IMR-90 (cell line): ENCODE measurements around the gene ANTXR1. TPM values are rescaled to one million over a fixed set of nuclear protein-coding genes. Genes with fewer than 3 reads are reported as not detected.

Experiments used
- ATAC-seq: fragments of 200-7000 bp; cut with Tn5 transposase; 2 replicates; pipeline ENCODE4 v1.9.1; 2020; ENCODE audit warnings: low read depth, mild to moderate bottlenecking, moderate library complexity
- BruUV-seq: library from RNA; stranded (reverse); fragments of 400-500 nt; replicated peaks from 2 replicates; lab custom pipeline; 2021; lab: Mats Ljungman, UMichigan
- CTCF ChIA-PET: fragments of 300-600 bp; formaldehyde crosslinking; extraction: SDS; loops from one replicate; lab custom pipeline; 2021; ENCODE audit warnings: antibody characterized with exemption; lab: Yijun Ruan, JAX
- POLR2A ChIA-PET: fragments of 300-600 bp; sonication (Branson Sonifier 250); formaldehyde crosslinking; loops from one replicate; lab custom pipeline; 2022; ENCODE audit warnings: antibody characterized with exemption; ENCODE audit not compliant: unreplicated experiment; lab: Charles Lee
- DNase-seq: peaks from one replicate; pipeline ENCODE4 v3.0.0; 2013
- H2AFZ ChIP-seq: replicated peaks from 2 replicates; pipeline ENCODE3; 2013; ENCODE audit warnings: low read length, mild to moderate bottlenecking; ENCODE audit not compliant: poor library complexity
- H2AK5ac ChIP-seq: 2 replicates; pipeline ENCODE4 v1.6.1; 2013; ENCODE audit warnings: low read depth, low read length, inconsistent platforms
- H2AK9ac ChIP-seq: replicated peaks from 2 replicates; pipeline ENCODE3; 2013; ENCODE audit warnings: mild to moderate bottlenecking, low read depth, low read length, moderate library complexity; ENCODE audit not compliant: poor library complexity
- H2BK120ac ChIP-seq: 2 replicates; pipeline ENCODE4 v1.6.1; 2013; ENCODE audit warnings: low read depth, low read length, inconsistent platforms
- H2BK15ac ChIP-seq: 3 replicates; pipeline ENCODE4 v1.6.1; 2013; ENCODE audit warnings: low read depth, low read length, inconsistent platforms
- H2BK20ac ChIP-seq: 2 replicates; pipeline ENCODE4 v1.6.1; 2013; ENCODE audit warnings: low read depth, mild to moderate bottlenecking, inconsistent platforms, low read length, moderate library complexity
- H2BK5ac ChIP-seq: 2 replicates; pipeline ENCODE4 v1.6.1; 2013; ENCODE audit warnings: mild to moderate bottlenecking, low read depth, low read length, inconsistent platforms; ENCODE audit not compliant: poor library complexity, severe bottlenecking
- H3K14ac ChIP-seq: replicated peaks from 2 replicates; pipeline ENCODE4 v1.6.1; 2013; ENCODE audit warnings: low read depth, low read length, inconsistent platforms
- H3K18ac ChIP-seq: 2 replicates; pipeline ENCODE4 v1.6.1; 2013; ENCODE audit warnings: low read depth, low read length, control low read depth
- H3K23ac ChIP-seq: 2 replicates; pipeline ENCODE4 v1.6.1; 2013; ENCODE audit warnings: low read depth, low read length, inconsistent platforms
- H3K27ac ChIP-seq: 2 replicates; pipeline ENCODE4 v1.5.1; 2013; ENCODE audit warnings: mild to moderate bottlenecking, control low read depth, low read length; ENCODE audit not compliant: insufficient read depth
- H3K27me3 ChIP-seq: 2 replicates; pipeline ENCODE4 v1.6.1; 2013; ENCODE audit warnings: low read length; ENCODE audit not compliant: control insufficient read depth, insufficient read depth
- H3K36me3 ChIP-seq: 2 replicates; pipeline ENCODE4 v1.6.1; 2013; ENCODE audit warnings: low read length, mixed read lengths; ENCODE audit not compliant: control insufficient read depth, insufficient read depth
- H3K4ac ChIP-seq: 2 replicates; pipeline ENCODE4 v1.6.1; 2013; ENCODE audit warnings: low read depth, low read length, inconsistent platforms
- H3K4me1 ChIP-seq: 2 replicates; pipeline ENCODE4 v1.6.1; 2013; ENCODE audit warnings: low read length, mixed read lengths; ENCODE audit not compliant: control insufficient read depth, insufficient read depth
- H3K4me2 ChIP-seq: 2 replicates; pipeline ENCODE4 v1.6.1; 2013; ENCODE audit warnings: low read depth, mild to moderate bottlenecking, control low read depth, low read length, moderate library complexity
- H3K4me3 ChIP-seq: 2 replicates; pipeline ENCODE4 v1.5.1; 2013; ENCODE audit warnings: low read depth, mild to moderate bottlenecking, control low read depth, low read length, moderate library complexity; ENCODE audit not compliant: insufficient read depth
- H3K56ac ChIP-seq: 2 replicates; pipeline ENCODE4 v1.6.1; 2013; ENCODE audit warnings: low read length, inconsistent platforms; ENCODE audit not compliant: insufficient read depth; ENCODE audit errors: extremely low read depth
- H3K79me1 ChIP-seq, 2 experiments: 2 replicates each; pipeline ENCODE4 v1.6.1; 2013; ENCODE audit warnings: low read length in 2 of 2, inconsistent platforms in 1 of 2, low read depth in 1 of 2
- H3K9ac ChIP-seq: 2 replicates; pipeline ENCODE4 v1.6.1; 2013; ENCODE audit warnings: low read depth, low read length, control low read depth
- H3K9me1 ChIP-seq: 2 replicates; pipeline ENCODE4 v1.6.1; 2013; ENCODE audit warnings: low read length, inconsistent platforms; ENCODE audit not compliant: insufficient read depth
- H3K9me3 ChIP-seq: 2 replicates; pipeline ENCODE4 v1.6.1; 2013; ENCODE audit warnings: low read length; ENCODE audit not compliant: control insufficient read depth, insufficient read depth
- H4K20me1 ChIP-seq: 2 replicates; pipeline ENCODE4 v1.6.1; 2013; ENCODE audit warnings: low read length, inconsistent platforms; ENCODE audit not compliant: insufficient read depth
- H4K5ac ChIP-seq: 2 replicates; pipeline ENCODE4 v1.6.1; 2013; ENCODE audit warnings: mild to moderate bottlenecking, low read depth, low read length, control low read depth
- H4K8ac ChIP-seq, 2 experiments: 2 replicates each; pipeline ENCODE4 v1.6.1; 2013; ENCODE audit warnings: low read depth in 2 of 2, low read length in 2 of 2, control low read depth in 1 of 2, inconsistent platforms in 1 of 2
- H4K91ac ChIP-seq: 2 replicates; pipeline ENCODE4 v1.6.1; 2013; ENCODE audit warnings: low read depth, low read length, inconsistent platforms; ENCODE audit not compliant: insufficient read depth
- BHLHE40 ChIP-seq: fragments of 150-350 bp; IDR thresholded peaks from 2 replicates; pipeline ENCODE4 v1.6.1; 2016; ENCODE audit warnings: mild to moderate bottlenecking, low read depth, low read length
- CEBPB ChIP-seq: IDR thresholded peaks from 2 replicates; pipeline ENCODE4 v1.6.1; 2012; ENCODE audit warnings: low read depth, low read length, improper control_type of control experiment
- CHD1 ChIP-seq: IDR thresholded peaks from 2 replicates; pipeline ENCODE4 v1.6.1; 2012; ENCODE audit warnings: low read depth, low read length, improper control_type of control experiment
- ELK1 ChIP-seq: fragments of 150-350 bp; IDR thresholded peaks from 2 replicates; pipeline ENCODE4 v1.6.1; 2016; ENCODE audit warnings: low read depth, mild to moderate bottlenecking, low read length, moderate library complexity, borderline replicate concordance
- FOS ChIP-seq: fragments of 150-350 bp; IDR thresholded peaks from 2 replicates; pipeline ENCODE4 v1.6.1; 2016; ENCODE audit warnings: low read depth, low read length
- MAFK ChIP-seq: IDR thresholded peaks from 2 replicates; pipeline ENCODE4 v1.6.1; 2012; ENCODE audit warnings: low read depth, low read length, improper control_type of control experiment
- MAZ ChIP-seq: IDR thresholded peaks from 2 replicates; pipeline ENCODE4 v1.6.1; 2012; ENCODE audit warnings: low read depth, mild to moderate bottlenecking, low read length, improper control_type of control experiment, moderate library complexity, borderline replicate concordance
- MXI1 ChIP-seq: IDR thresholded peaks from 2 replicates; pipeline ENCODE4 v1.6.1; 2012; ENCODE audit warnings: low read depth, mild to moderate bottlenecking, low read length, moderate library complexity, borderline replicate concordance
- NFE2L2 ChIP-seq: fragments of 150-350 bp; IDR thresholded peaks from 2 replicates; pipeline ENCODE4 v1.6.1; 2016; ENCODE audit warnings: low read depth, mild to moderate bottlenecking, low read length
- POLR2A ChIP-seq: IDR thresholded peaks from 2 replicates; pipeline ENCODE4 v1.6.1; 2012; ENCODE audit warnings: mild to moderate bottlenecking, low read depth, low read length
- RAD21 ChIP-seq: IDR thresholded peaks from 2 replicates; pipeline ENCODE4 v1.6.1; 2012; ENCODE audit warnings: low read length, improper control_type of control experiment
- RCOR1 ChIP-seq: IDR thresholded peaks from 2 replicates; pipeline ENCODE4 v1.6.1; 2012; ENCODE audit warnings: mild to moderate bottlenecking, low read length, improper control_type of control experiment; ENCODE audit not compliant: insufficient replicate concordance
- RFX5 ChIP-seq: IDR thresholded peaks from 2 replicates; pipeline ENCODE4 v1.8.0; 2012; ENCODE audit warnings: low read depth, mild to moderate bottlenecking, low read length, moderate library complexity
- SMC3 ChIP-seq: fragments of 150-350 bp; IDR thresholded peaks from 2 replicates; pipeline ENCODE4 v1.6.1; 2016; ENCODE audit warnings: low read depth, mild to moderate bottlenecking, antibody characterized with exemption, low read length, moderate library complexity
- WGBS, 2 experiments: methylation state at CpG; one replicate each; pipeline versions ENCODE4 v1.1.5 to v1.1.7; 2013; ENCODE audit warnings: missing lambda C conversion rate in 2 of 2; ENCODE audit not compliant: insufficient read length in 1 of 2; ENCODE audit errors: extremely low coverage in 2 of 2; 5-methylcytosine and 5-hydroxymethylcytosine counted together
- dilution Hi-C: fragments of 300-500 bp; cut with HindIII; formaldehyde crosslinking; loops from one replicate; pipeline ENCODE4 v1.14.3; 2018; ENCODE audit warnings: low sequenced_read_pairs; ENCODE audit not compliant: unreplicated experiment
- in situ Hi-C: fragments of 300-500 bp; cut with MboI; formaldehyde crosslinking; loops from 3 replicates; pipeline ENCODE4 v1.14.3; 2019; ENCODE audit warnings: low sequenced_read_pairs, inconsistent platforms, mixed read lengths
- intact Hi-C: fragments of 100-400 bp; cut with micrococcal nuclease; formaldehyde crosslinking; loops from 2 replicates; pipeline ENCODE4 v1.10.0; 2022
- polyA plus RNA-seq, 3 experiments: library from polyadenylated mRNA; depleted of rRNA; stranded (reverse); fragments of >200 nt; gene quantifications; 2 replicates each; pipeline ENCODE4 v1.2.3, GENCODE V29; 2012; ENCODE audit warnings: low replicate concordance in 1 of 3
- total RNA-seq: library from RNA; depleted of rRNA; stranded (reverse); fragments of >200 nt; gene quantifications from 2 replicates; pipeline ENCODE4 v1.2.3, GENCODE V29; 2012
- TF ChIP-seq, protein P1 (sequence below): conservative IDR thresholded peaks from 2 replicates; pipeline ENCODE4 v1.5.1; 2012; ENCODE audit warnings: mild to moderate bottlenecking, low read depth, low read length, improper control_type of control experiment

ANTXR1 gene
- total and polyA plus RNA-seq, 2 of the 4 experiments (the other 2 are of a cell fraction), result 27.2 to 36.9 TPM

GRCh38 chr2:69100220-69100723, 87.3 kb downstream of the ANTXR1 start:
- in situ Hi-C loops (no loop called here), intact Hi-C loops (loop anchor here (5.0 kb wide), 1 partner anchor 52 kb away; no protein-coding TSS in a partner anchor), dilution Hi-C loops (no loop called here)
- Histone ChIP-seq H3K79me1 (peaks cover 0 to 24% of the 10 kb centered on the region in 2 experiments; a peak in 3 of 4 replicates), H2BK20ac (no peak overlapping the region), H2BK5ac (no peak overlapping the region), H2BK15ac (no peak overlapping the region), H3K27me3 (no peaks in the 10 kb centered on the region), H2AK5ac (no peak overlapping the region), H4K91ac (no peak overlapping the region), H2BK120ac (no peak overlapping the region), H4K5ac (peak overlapping the region; percentile 6; the same call in 1 of the 2 replicates), H3K9me3 (no peaks in the 10 kb centered on the region), H3K36me3 (peaks cover 44% of the 10 kb centered on the region), H3K14ac (no peak overlapping the region; the same call in 1 of the 2 replicates), H3K56ac (no peak overlapping the region), H3K4me1 (peaks cover 8% of the 10 kb centered on the region), H4K20me1 (no peaks in the 10 kb centered on the region; the same call in 1 of the 2 replicates), H4K8ac (no peak overlapping the region; a peak in 2 of 4 replicates), H3K18ac (peak overlapping the region; percentile 2; the same call in 1 of the 2 replicates), H3K4me2 (no peak overlapping the region), H2AK9ac (no peak overlapping the region), H3K9me1 (peaks cover 12% of the 10 kb centered on the region), H3K4me3 (no peak overlapping the region), H3K9ac (no peak overlapping the region), H3K23ac (no peak overlapping the region; the same call in 1 of the 2 replicates), H3K4ac (peak overlapping the region; percentile 5; the same call in 1 of the 2 replicates), H2AFZ (no peak overlapping the region), H3K27ac (peak overlapping the region; percentile 46; the same call in 1 of the 2 replicates)
- DNase-seq (peak; percentile 30), ATAC-seq (no peak; the same call in 1 of the 2 replicates)
- no TSS peak for BruUV-seq
- WGBS, 2 experiments, result no CpG with 5 or more reads among the region's 4 CpGs
- ChIA-PET CTCF (interaction anchor here (0.7 to 1.2 kb wide), 2 partner anchors 16 to 139 kb away, joined by 3 read pairs; no protein-coding TSS in a partner anchor), POLR2A (no interaction called here)
- no peak for TF ChIP-seq CHD1
- TF ChIP-seq RCOR1, result no peak
- no peak for TF ChIP-seq RFX5
- no peak for TF ChIP-seq FOS
- TF ChIP-seq BHLHE40, result no peak
- TF ChIP-seq NFE2L2, result no peak
- no peak for TF ChIP-seq POLR2A
- TF ChIP-seq MXI1, result no peak
- TF ChIP-seq RAD21, result no peak
- TF ChIP-seq MAZ, result no peak
- no peak for TF ChIP-seq CEBPB
- no peak for TF ChIP-seq SMC3
- TF ChIP-seq MAFK, result no peak
- TF ChIP-seq, protein P1, sequence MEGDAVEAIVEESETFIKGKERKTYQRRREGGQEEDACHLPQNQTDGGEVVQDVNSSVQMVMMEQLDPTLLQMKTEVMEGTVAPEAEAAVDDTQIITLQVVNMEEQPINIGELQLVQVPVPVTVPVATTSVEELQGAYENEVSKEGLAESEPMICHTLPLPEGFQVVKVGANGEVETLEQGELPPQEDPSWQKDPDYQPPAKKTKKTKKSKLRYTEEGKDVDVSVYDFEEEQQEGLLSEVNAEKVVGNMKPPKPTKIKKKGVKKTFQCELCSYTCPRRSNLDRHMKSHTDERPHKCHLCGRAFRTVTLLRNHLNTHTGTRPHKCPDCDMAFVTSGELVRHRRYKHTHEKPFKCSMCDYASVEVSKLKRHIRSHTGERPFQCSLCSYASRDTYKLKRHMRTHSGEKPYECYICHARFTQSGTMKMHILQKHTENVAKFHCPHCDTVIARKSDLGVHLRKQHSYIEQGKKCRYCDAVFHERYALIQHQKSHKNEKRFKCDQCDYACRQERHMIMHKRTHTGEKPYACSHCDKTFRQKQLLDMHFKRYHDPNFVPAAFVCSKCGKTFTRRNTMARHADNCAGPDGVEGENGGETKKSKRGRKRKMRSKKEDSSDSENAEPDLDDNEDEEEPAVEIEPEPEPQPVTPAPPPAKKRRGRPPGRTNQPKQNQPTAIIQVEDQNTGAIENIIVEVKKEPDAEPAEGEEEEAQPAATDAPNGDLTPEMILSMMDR, result no peak
- no peak for TF ChIP-seq ELK1
